GM12878 (cell line): Measurements from ENCODE around the gene DNAJB6. TPM values are rescaled to one million over a fixed set of nuclear protein-coding genes. Genes with fewer than 3 reads are reported as not detected.

Experiments
- ATAC-seq: fragments of 200-7000 bp; cut with Tn5 transposase; 3 replicates; pipeline ENCODE4 v1.9.1; 2020; ENCODE audit warnings: mild to moderate bottlenecking, moderate library complexity
- BruUV-seq: library from RNA; stranded (reverse); fragments of 400-500 nt; replicated peaks from 2 replicates; lab custom pipeline; 2021; lab: Mats Ljungman, UMichigan
- CTCF ChIA-PET: fragments of 300-600 bp; sonication (Branson Sonifier 250); formaldehyde crosslinking; extraction: SDS; loops from one replicate; lab custom pipeline; 2021; ENCODE audit warnings: inconsistent platforms; lab: Yijun Ruan, JAX
- POLR2A ChIA-PET: fragments of 350-600 bp; formaldehyde crosslinking; extraction: SDS; loops from one replicate; lab custom pipeline; 2021; ENCODE audit warnings: inconsistent platforms; lab: Charles Lee
- RAD21 ChIA-PET: fragments of 300-600 bp; sonication (Branson Sonifier 250); formaldehyde crosslinking; loops from one replicate; lab custom pipeline; 2023; ENCODE audit warnings: antibody characterized with exemption; ENCODE audit not compliant: unreplicated experiment; lab: Charles Lee
- SMC1A ChIA-PET: fragments of 300-600 bp; sonication (Branson Sonifier 250); formaldehyde crosslinking; loops from one replicate; lab custom pipeline; 2023; ENCODE audit not compliant: unreplicated experiment, uncharacterized antibody; lab: Charles Lee
- DNase-seq: peaks from one replicate; pipeline ENCODE4 v3.0.0-alpha.2; 2011; ENCODE audit warnings: low read depth, low spot score
- FAIRE-seq: peaks from 3 replicates; lab custom pipeline; 2011; peaks lifted over from hg19 to GRCh38; lab: Jason Lieb, UNC
- H2AFZ ChIP-seq: 2 replicates; pipeline ENCODE4 v1.6.0; 2011; ENCODE audit warnings: low read depth, low read length, control low read depth; ENCODE audit not compliant: control insufficient read depth
- H3K27ac ChIP-seq: 2 replicates; pipeline ENCODE4 v1.5.1; 2011; ENCODE audit warnings: control low read depth; ENCODE audit not compliant: control insufficient read depth, insufficient read depth
- H3K27me3 ChIP-seq, 2 experiments: replicated peaks in 1 of 2; 2 replicates each; pipeline versions ENCODE4 v1.6.0 to v1.6.1; 2011; ENCODE audit warnings: low read length in 1 of 2; ENCODE audit not compliant: control insufficient read depth in 2 of 2, insufficient read depth in 2 of 2
- H3K36me3 ChIP-seq, 2 experiments: 2 replicates each; pipeline ENCODE4 v1.5.1; 2011; ENCODE audit warnings: low read length in 1 of 2; ENCODE audit not compliant: control insufficient read depth in 2 of 2, insufficient read depth in 2 of 2
- H3K4me1 ChIP-seq: 2 replicates; pipeline ENCODE4 v1.6.1; 2011; ENCODE audit warnings: mild to moderate bottlenecking, low read length, moderate library complexity, mixed read lengths; ENCODE audit not compliant: control insufficient read depth, insufficient read depth
- H3K4me2 ChIP-seq: 2 replicates; pipeline ENCODE4 v1.6.0; 2011; ENCODE audit warnings: control low read depth; ENCODE audit not compliant: control insufficient read depth, insufficient read depth
- H3K4me3 ChIP-seq: fragments of 200-600 bp; sonication (generic); 2 replicates; pipeline ENCODE4 v1.5.1; 2016
- H3K79me2 ChIP-seq: 2 replicates; pipeline ENCODE4 v1.6.0; 2011; ENCODE audit warnings: low read length; ENCODE audit not compliant: control insufficient read depth, insufficient read depth
- H3K9ac ChIP-seq: 2 replicates; pipeline ENCODE4 v1.8.0; 2011; ENCODE audit warnings: low read length, control low read depth, mixed read lengths; ENCODE audit not compliant: control insufficient read depth, insufficient read depth
- H3K9me3 ChIP-seq: replicated peaks from 3 replicates; pipeline ENCODE4 v1.5.1; 2011; ENCODE audit warnings: mild to moderate bottlenecking, low read length; ENCODE audit not compliant: control insufficient read depth, insufficient read depth
- H4K20me1 ChIP-seq: 2 replicates; pipeline ENCODE4 v1.6.0; 2011; ENCODE audit not compliant: control insufficient read depth, insufficient read depth
- ATF3 ChIP-seq: IDR thresholded peaks from 2 replicates; pipeline ENCODE4 v1.6.1; 2011; ENCODE audit warnings: low read depth, mild to moderate bottlenecking, low read length, moderate library complexity, borderline replicate concordance; ENCODE audit errors: extremely low read depth
- ATF7 ChIP-seq: fragments of 450-650 bp; IDR thresholded peaks from 2 replicates; pipeline ENCODE4 v1.6.1; 2016; ENCODE audit warnings: low read depth, mild to moderate bottlenecking
- ELK1 ChIP-seq: IDR thresholded peaks from 2 replicates; pipeline ENCODE4 v1.6.1; 2012; ENCODE audit warnings: low read depth, low read length, improper control_type of control experiment
- PBX3 ChIP-seq: IDR thresholded peaks from 2 replicates; pipeline ENCODE4 v1.6.1; 2011; ENCODE audit warnings: mild to moderate bottlenecking, low read depth, low read length, moderate library complexity; ENCODE audit not compliant: insufficient replicate concordance
- PML ChIP-seq: IDR thresholded peaks from 2 replicates; pipeline ENCODE4 v1.6.1; 2012; ENCODE audit warnings: low read length, inconsistent platforms
- POLR2AphosphoS2 ChIP-seq: IDR thresholded peaks from 2 replicates; pipeline ENCODE4 v1.6.1; 2011; ENCODE audit warnings: low read depth, mild to moderate bottlenecking, low read length, improper control_type of control experiment, moderate library complexity
- RB1 ChIP-seq: fragments of 450-650 bp; formaldehyde crosslinking; IDR thresholded peaks from 2 replicates; pipeline ENCODE4 v1.6.1; 2017; ENCODE audit warnings: mild to moderate bottlenecking, borderline replicate concordance
- SKIL ChIP-seq: fragments of 450-650 bp; IDR thresholded peaks from 2 replicates; pipeline ENCODE4 v1.6.1; 2017; ENCODE audit warnings: mild to moderate bottlenecking, low read depth, inconsistent platforms; ENCODE audit not compliant: poor library complexity, severe bottlenecking
- USF2 ChIP-seq: IDR thresholded peaks from 2 replicates; pipeline ENCODE4 v1.6.1; 2011; ENCODE audit warnings: low read depth, low read length, improper control_type of control experiment, borderline replicate concordance
- ZBTB4 ChIP-seq: fragments of 450-650 bp; formaldehyde crosslinking; IDR thresholded peaks from 2 replicates; pipeline ENCODE4 v1.4.0; 2022; ENCODE audit warnings: mild to moderate bottlenecking, moderate library complexity
- ZNF207 ChIP-seq: fragments of 450-650 bp; IDR thresholded peaks from 2 replicates; pipeline ENCODE4 v1.6.1; 2014; ENCODE audit warnings: antibody characterized with exemption, mild to moderate bottlenecking, borderline replicate concordance
- WGBS: methylation state at CpG from one replicate; pipeline ENCODE4 v1.1.6; 2016; ENCODE audit warnings: low lambda C conversion rate; ENCODE audit not compliant: insufficient replicate concordance, insufficient coverage; ENCODE audit errors: missing lambda C conversion rate; 5-methylcytosine and 5-hydroxymethylcytosine counted together
- in situ Hi-C: fragments of 300-500 bp; cut with MboI; formaldehyde crosslinking; loops from 9 replicates; pipeline ENCODE4 v1.14.3; 2018; ENCODE audit warnings: mixed read lengths
- intact Hi-C: fragments of 100-400 bp; cut with micrococcal nuclease; formaldehyde crosslinking; loops from one replicate; pipeline ENCODE4 v1.14.2; 2022; ENCODE audit not compliant: unreplicated experiment
- polyA plus RNA-seq, 11 experiments: library from polyadenylated mRNA; depleted of rRNA in 4 of 11; unstranded in 6 of 11; stranded (reverse) in 5 of 11; fragments of >200 nt; fragmentation: Nextera tagmentation in 4 of 11; fragmentation: Illumina TruSeq in 1 of 11; extraction: Ambion mirVana in 4 of 11; extraction: Trizol in 1 of 11; gene quantifications; 1 replicate in 1 of 11; 2 replicates in 10 of 11; pipeline versions ENCODE4 v1.2.1 to v1.2.3, GENCODE V29; 2011 to 2016; ENCODE audit warnings: inconsistent platforms in 2 of 11, missing spikeins in 2 of 11, low read depth in 1 of 11
- total RNA-seq, 4 experiments: library from RNA; depleted of rRNA in 3 of 4; stranded (reverse); fragments of >200 nt in 3 of 4; fragmentation: Illumina TruSeq in 1 of 4; extraction: Trizol in 1 of 4; gene quantifications; 2 replicates each; pipeline versions ENCODE4 v1.2.1 to v1.2.3, GENCODE V29; 2013 to 2021

The DNAJB6 gene
- total and polyA plus RNA-seq, 10 of the 15 experiments (the other 5 are each of a cell fraction or from before 2014, with no cell fraction given): 34.5 to 117 (median 53.1) TPM

GRCh38 chr7:157428554-157428945, 91.7 kb downstream of the DNAJB6 start:
- no peaks in the 10 kb centered on the region for H4K20me1 ChIP-seq
- H3K36me3 ChIP-seq: no peaks in the 10 kb centered on the region
- in situ Hi-C loops: no loop called here
- ChIA-PET SMC1A (no interaction called here), RAD21 (no interaction called here), POLR2A (no interaction called here), CTCF (no interaction called here)
- no peaks in the 10 kb centered on the region for H3K4me1 ChIP-seq
- TF ChIP-seq ELK1: no peak
- TF ChIP-seq ATF7: no peak
- TF ChIP-seq SKIL: no peak
- TF ChIP-seq POLR2AphosphoS2: no peak
- no peak for TF ChIP-seq PBX3
- TF ChIP-seq RB1: no peak
- TF ChIP-seq ATF3: no peak
- TF ChIP-seq ZNF207: no peak
- TF ChIP-seq PML: no peak
- TF ChIP-seq ZBTB4: no peak
- TF ChIP-seq USF2: no peak
- BruUV-seq: no TSS peak
- FAIRE-seq (no peak), ATAC-seq (no peak), DNase-seq (no peak)
- WGBS: 44% methylated on average over 12 of the region's 12 CpGs
- H3K27me3 ChIP-seq: no peaks in the 10 kb centered on the region
- H2AFZ ChIP-seq: no peak overlapping the region
- H3K27ac ChIP-seq: no peak overlapping the region
- intact Hi-C loops: no loop called here
- H3K4me2 ChIP-seq: no peak overlapping the region
- H3K79me2 ChIP-seq: no peaks in the 10 kb centered on the region
- H3K9me3 ChIP-seq: no peaks in the 10 kb centered on the region
- no peak overlapping the region for H3K9ac ChIP-seq
- no peak overlapping the region for H3K4me3 ChIP-seq
